HCT116 (cell line): ENCODE data around the gene ATP8A2. TPM values are rescaled to one million over a fixed set of nuclear protein-coding genes. Genes with fewer than 3 reads are reported as not detected.

Experiments used
- ATAC-seq: fragments of 200-7000 bp; cut with Tn5 transposase; 2 replicates; pipeline ENCODE4 v1.9.1; 2020; ENCODE audit warnings: mild to moderate bottlenecking, moderate library complexity
- BruUV-seq: library from RNA; stranded (reverse); fragments of 400-500 nt; replicated peaks from 2 replicates; lab custom pipeline; 2021; lab: Mats Ljungman, UMichigan
- CTCF ChIA-PET: fragments of 300-600 bp; sonication (Branson Sonifier 250); formaldehyde crosslinking; loops from one replicate; lab custom pipeline; 2021; ENCODE audit warnings: antibody characterized with exemption; lab: Charles Lee
- POLR2A ChIA-PET: fragments of 300-600, 350-600 bp; sonication (Branson Sonifier 250); formaldehyde crosslinking; loops from one replicate; lab custom pipeline; 2021; ENCODE audit warnings: antibody characterized with exemption; lab: Charles Lee
- RAD21 ChIA-PET, 2 experiments: fragments of 300-600 bp; sonication (Branson Sonifier 250); formaldehyde crosslinking; loops; one replicate each; lab custom pipeline; 2023; ENCODE audit warnings: low total read pairs in 2 of 2; ENCODE audit not compliant: uncharacterized antibody in 2 of 2, unreplicated experiment in 2 of 2, low non-redundant PET in 1 of 2; lab: Charles Lee
- DNase-seq: peaks from one replicate; pipeline ENCODE4 v3.0.0-alpha.2; 2010; ENCODE audit warnings: low read depth, low spot score
- H2AFZ ChIP-seq: fragments of 200-600 bp; shearing (Covaris generic), sonication (generic); 2 replicates; pipeline ENCODE4 v1.6.1; 2017; ENCODE audit warnings: low read depth, mixed run types, mixed read lengths, antibody characterized with exemption, low read length; ENCODE audit not compliant: poor library complexity, severe bottlenecking
- H3K27ac ChIP-seq: 2 replicates; pipeline ENCODE4 v1.5.1; 2012; ENCODE audit warnings: low read depth, low read length
- H3K27me3 ChIP-seq: fragments of 200-600 bp; sonication (generic); 2 replicates; pipeline ENCODE4 v1.6.1; 2016; ENCODE audit warnings: mixed run types, low read length, mixed read lengths; ENCODE audit not compliant: insufficient read depth
- H3K36me3 ChIP-seq, 2 experiments: fragments of 200-500 bp in 1 of 2; fragments of 200-600 bp in 1 of 2; sonication (Bioruptor generic) in 1 of 2; sonication (generic) in 1 of 2; 2 replicates each; pipeline versions ENCODE4 v1.5.1 to v1.6.1; 2014 to 2016; ENCODE audit warnings: low read length in 2 of 2, inconsistent platforms in 1 of 2, mixed read lengths in 1 of 2, mixed run types in 1 of 2; ENCODE audit not compliant: insufficient read depth in 2 of 2, control insufficient read depth in 1 of 2
- H3K4me1 ChIP-seq, 2 experiments: fragments of 200-600 bp in 1 of 2; sonication (generic) in 1 of 2; 2 replicates each; pipeline versions ENCODE4 v1.5.1 to v1.6.1; 2012 to 2017; ENCODE audit warnings: low read length in 2 of 2, inconsistent platforms in 1 of 2, mild to moderate bottlenecking in 1 of 2, mixed read lengths in 1 of 2, mixed run types in 1 of 2, moderate library complexity in 1 of 2; ENCODE audit not compliant: insufficient read depth in 2 of 2, control insufficient read depth in 1 of 2
- H3K4me2 ChIP-seq: fragments of 200-600 bp; sonication (generic); 2 replicates; pipeline ENCODE4 v1.6.1; 2017; ENCODE audit warnings: mixed run types, low read length, mixed read lengths
- H3K4me3 ChIP-seq, 2 experiments: fragments of 200-600 bp in 1 of 2; sonication (generic) in 1 of 2; replicated peaks in 1 of 2; 2 replicates each; pipeline ENCODE4 v1.5.1; 2011 to 2016; ENCODE audit warnings: low read length in 2 of 2, control low read depth in 1 of 2, low read depth in 1 of 2, mild to moderate bottlenecking in 1 of 2, mixed read lengths in 1 of 2, mixed run types in 1 of 2
- H3K79me2 ChIP-seq: fragments of 200-600 bp; sonication (generic); 2 replicates; pipeline ENCODE4 v1.6.1; 2017; ENCODE audit warnings: mild to moderate bottlenecking, mixed run types, low read length, moderate library complexity, mixed read lengths; ENCODE audit not compliant: insufficient read depth
- H3K9ac ChIP-seq: fragments of 200-600 bp; sonication (generic); 2 replicates; pipeline ENCODE4 v1.6.1; 2016; ENCODE audit warnings: low read length, mixed read lengths
- H3K9me2 ChIP-seq: fragments of 200-600 bp; sonication (generic), shearing (Covaris generic); 2 replicates; pipeline ENCODE4 v1.6.1; 2017; ENCODE audit warnings: mixed run types, mild to moderate bottlenecking, moderate library complexity; ENCODE audit not compliant: insufficient read depth
- H3K9me3 ChIP-seq, 2 experiments: fragments of 200-500 bp in 1 of 2; fragments of 200-600 bp in 1 of 2; sonication (Bioruptor generic) in 1 of 2; sonication (generic) in 1 of 2; 2 replicates each; pipeline ENCODE4 v1.6.1; 2014 to 2017; ENCODE audit warnings: low read length in 2 of 2, mixed read lengths in 2 of 2, inconsistent platforms in 1 of 2, low read depth in 1 of 2, mild to moderate bottlenecking in 1 of 2, mixed run types in 1 of 2, moderate library complexity in 1 of 2; ENCODE audit not compliant: control insufficient read depth in 1 of 2, insufficient read depth in 1 of 2
- H4K20me1 ChIP-seq: fragments of 200-600 bp; sonication (generic), shearing (Covaris generic); 2 replicates; pipeline ENCODE4 v1.6.1; 2017; ENCODE audit warnings: mixed run types, mild to moderate bottlenecking, moderate library complexity; ENCODE audit not compliant: insufficient read depth
- CBX3 ChIP-seq: IDR thresholded peaks from 2 replicates; pipeline ENCODE4 v1.6.1; 2012; ENCODE audit warnings: low read depth
- ELF1 ChIP-seq: IDR thresholded peaks from 2 replicates; pipeline ENCODE4 v1.6.1; 2012; ENCODE audit warnings: low read depth, borderline replicate concordance
- POLR2A ChIP-seq: IDR thresholded peaks from 2 replicates; pipeline ENCODE4 v1.7.0; 2011; ENCODE audit warnings: borderline replicate concordance; ENCODE audit not compliant: insufficient read depth, insufficient read length; ENCODE audit errors: extremely low read depth
- SP1 ChIP-seq: IDR thresholded peaks from 2 replicates; pipeline ENCODE4 v1.6.1; 2012; ENCODE audit warnings: low read depth
- SRF ChIP-seq: IDR thresholded peaks from 2 replicates; pipeline ENCODE4 v1.6.1; 2012; ENCODE audit warnings: low read depth
- TCF7L2 ChIP-seq: IDR thresholded peaks from 2 replicates; pipeline ENCODE4 v1.7.0; 2011; ENCODE audit warnings: borderline replicate concordance, inconsistent platforms; ENCODE audit not compliant: insufficient read depth, insufficient read length; ENCODE audit errors: extremely low read depth
- ZFX ChIP-seq: fragments of 450-650 bp; IDR thresholded peaks from 2 replicates; pipeline ENCODE4 v1.6.1; 2017
- ZNF274 ChIP-seq: fragments of 200-500 bp; sonication (Bioruptor generic); IDR thresholded peaks from 2 replicates; pipeline ENCODE4 v1.6.1; 2014; ENCODE audit warnings: mild to moderate bottlenecking, low read depth, low read length, inconsistent platforms
- intact Hi-C: fragments of 100-400 bp; cut with micrococcal nuclease; formaldehyde crosslinking; loops from 2 replicates; pipeline ENCODE4 v1.10.0; 2022
- total RNA-seq: library from RNA; stranded (reverse); gene quantifications from one replicate; pipeline ENCODE4 v1.2.1, GENCODE V29; 2021; ENCODE audit not compliant: unreplicated experiment
- TF ChIP-seq, protein P1 (sequence below): IDR thresholded peaks from 2 replicates; pipeline ENCODE4 v1.6.1; 2012
- TF ChIP-seq, protein P2 (sequence below): IDR thresholded peaks from 2 replicates; pipeline ENCODE4 v1.6.1; 2012
- TF ChIP-seq, protein P3 (sequence below), 3 experiments: fragments of 200-600 bp in 1 of 3; sonication (generic) in 1 of 3; IDR thresholded peaks in 2 of 3; conservative IDR thresholded peaks in 1 of 3; 2 replicates each; pipeline ENCODE4 v1.5.1; 2012 to 2017; ENCODE audit warnings: low read depth in 2 of 3, low read length in 2 of 3, antibody characterized with exemption in 1 of 3, borderline replicate concordance in 1 of 3, control low read depth in 1 of 3, mild to moderate bottlenecking in 1 of 3, mixed read lengths in 1 of 3, mixed run types in 1 of 3, moderate library complexity in 1 of 3; ENCODE audit not compliant: insufficient read depth in 1 of 3
- TF ChIP-seq, protein P4 (sequence below): IDR thresholded peaks from 2 replicates; pipeline ENCODE4 v1.6.1; 2011; ENCODE audit warnings: mild to moderate bottlenecking, low read length, moderate library complexity; ENCODE audit not compliant: insufficient replicate concordance; ENCODE audit errors: extremely low read depth
- TF ChIP-seq, protein P5 (sequence below): IDR thresholded peaks from 2 replicates; pipeline ENCODE4 v1.6.1; 2012; ENCODE audit warnings: low read depth

The ATP8A2 gene
- total RNA-seq, 1 experiment from 2014 or later = not detected

DNA sequence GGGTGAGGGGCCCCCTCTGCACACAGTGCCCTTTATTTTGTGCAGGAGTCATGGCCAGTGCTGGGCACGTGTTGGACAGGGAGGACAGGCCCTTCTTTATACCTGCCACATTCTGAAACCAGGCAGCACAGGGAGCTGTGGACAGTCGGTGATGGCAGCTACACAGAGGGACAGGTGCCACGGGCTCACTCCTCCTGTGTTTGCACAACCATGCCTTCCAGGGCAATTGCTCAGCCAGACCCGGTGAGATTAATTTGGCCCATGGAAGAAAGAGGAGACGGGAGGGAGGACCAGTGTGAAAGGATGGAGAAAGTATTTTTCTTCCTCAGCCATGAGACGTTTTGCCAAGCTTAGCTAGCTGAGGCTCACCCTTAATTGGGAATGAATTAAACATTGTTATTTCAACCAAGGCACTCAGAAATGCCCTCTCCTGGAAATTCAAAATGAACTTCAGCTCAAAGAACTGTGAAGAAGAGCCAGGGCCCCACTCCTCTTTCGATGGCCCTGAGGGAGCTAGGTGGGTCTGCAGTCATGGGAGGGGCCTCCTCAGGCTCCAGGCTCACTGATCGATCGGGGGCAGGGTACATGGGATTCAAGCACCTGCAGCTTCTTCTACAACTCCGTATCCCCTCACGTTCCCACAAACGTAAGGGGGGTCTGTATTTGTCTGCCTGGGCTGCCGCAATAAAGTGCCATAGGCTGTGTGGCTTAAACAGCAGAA lies 638.9 kb downstream of the ATP8A2 start:
- Histone ChIP-seq H3K4me2 (no peak overlapping the region), H3K79me2 (no peaks in the 10 kb centered on the region), H3K4me3 (no peak overlapping the region), H3K36me3 (no peaks in the 10 kb centered on the region), H4K20me1 (no peaks in the 10 kb centered on the region), H3K9me2 (no peaks in the 10 kb centered on the region), H3K9me3 (no peaks in the 10 kb centered on the region), H3K4me1 (no peaks in the 10 kb centered on the region), H3K9ac (no peak overlapping the region), H3K27ac (no peak overlapping the region), H3K27me3 (peaks cover 18% of the 10 kb centered on the region), H2AFZ (no peak overlapping the region)
- no peak for ATAC-seq
- CTCF ChIA-PET = no interaction called here
- RAD21 ChIA-PET = no interaction called here
- no TSS peak for BruUV-seq
- TF ChIP-seq, protein P1, sequence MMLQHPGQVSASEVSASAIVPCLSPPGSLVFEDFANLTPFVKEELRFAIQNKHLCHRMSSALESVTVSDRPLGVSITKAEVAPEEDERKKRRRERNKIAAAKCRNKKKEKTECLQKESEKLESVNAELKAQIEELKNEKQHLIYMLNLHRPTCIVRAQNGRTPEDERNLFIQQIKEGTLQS = no peak
- TF ChIP-seq ZNF274 = no peak
- no peak for TF ChIP-seq SRF
- TF ChIP-seq ELF1 = no peak
- TF ChIP-seq POLR2A = no peak
- TF ChIP-seq, protein P2, sequence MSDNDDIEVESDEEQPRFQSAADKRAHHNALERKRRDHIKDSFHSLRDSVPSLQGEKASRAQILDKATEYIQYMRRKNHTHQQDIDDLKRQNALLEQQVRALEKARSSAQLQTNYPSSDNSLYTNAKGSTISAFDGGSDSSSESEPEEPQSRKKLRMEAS = no peak
- TF ChIP-seq, protein P3, sequence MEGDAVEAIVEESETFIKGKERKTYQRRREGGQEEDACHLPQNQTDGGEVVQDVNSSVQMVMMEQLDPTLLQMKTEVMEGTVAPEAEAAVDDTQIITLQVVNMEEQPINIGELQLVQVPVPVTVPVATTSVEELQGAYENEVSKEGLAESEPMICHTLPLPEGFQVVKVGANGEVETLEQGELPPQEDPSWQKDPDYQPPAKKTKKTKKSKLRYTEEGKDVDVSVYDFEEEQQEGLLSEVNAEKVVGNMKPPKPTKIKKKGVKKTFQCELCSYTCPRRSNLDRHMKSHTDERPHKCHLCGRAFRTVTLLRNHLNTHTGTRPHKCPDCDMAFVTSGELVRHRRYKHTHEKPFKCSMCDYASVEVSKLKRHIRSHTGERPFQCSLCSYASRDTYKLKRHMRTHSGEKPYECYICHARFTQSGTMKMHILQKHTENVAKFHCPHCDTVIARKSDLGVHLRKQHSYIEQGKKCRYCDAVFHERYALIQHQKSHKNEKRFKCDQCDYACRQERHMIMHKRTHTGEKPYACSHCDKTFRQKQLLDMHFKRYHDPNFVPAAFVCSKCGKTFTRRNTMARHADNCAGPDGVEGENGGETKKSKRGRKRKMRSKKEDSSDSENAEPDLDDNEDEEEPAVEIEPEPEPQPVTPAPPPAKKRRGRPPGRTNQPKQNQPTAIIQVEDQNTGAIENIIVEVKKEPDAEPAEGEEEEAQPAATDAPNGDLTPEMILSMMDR (IDR thresholded peaks at IDR 0.05 in 2 of 3, conservative IDR thresholded peaks at IDR 0.05 in 1 of 3; ENCODE audit: borderline replicate concordance in 1 of 3, insufficient read depth in 1 of 3, low read depth in 2 of 3, low read length in 2 of 3) = no peak
- no peak for TF ChIP-seq CBX3
- no peak for TF ChIP-seq TCF7L2
- TF ChIP-seq, protein P4, sequence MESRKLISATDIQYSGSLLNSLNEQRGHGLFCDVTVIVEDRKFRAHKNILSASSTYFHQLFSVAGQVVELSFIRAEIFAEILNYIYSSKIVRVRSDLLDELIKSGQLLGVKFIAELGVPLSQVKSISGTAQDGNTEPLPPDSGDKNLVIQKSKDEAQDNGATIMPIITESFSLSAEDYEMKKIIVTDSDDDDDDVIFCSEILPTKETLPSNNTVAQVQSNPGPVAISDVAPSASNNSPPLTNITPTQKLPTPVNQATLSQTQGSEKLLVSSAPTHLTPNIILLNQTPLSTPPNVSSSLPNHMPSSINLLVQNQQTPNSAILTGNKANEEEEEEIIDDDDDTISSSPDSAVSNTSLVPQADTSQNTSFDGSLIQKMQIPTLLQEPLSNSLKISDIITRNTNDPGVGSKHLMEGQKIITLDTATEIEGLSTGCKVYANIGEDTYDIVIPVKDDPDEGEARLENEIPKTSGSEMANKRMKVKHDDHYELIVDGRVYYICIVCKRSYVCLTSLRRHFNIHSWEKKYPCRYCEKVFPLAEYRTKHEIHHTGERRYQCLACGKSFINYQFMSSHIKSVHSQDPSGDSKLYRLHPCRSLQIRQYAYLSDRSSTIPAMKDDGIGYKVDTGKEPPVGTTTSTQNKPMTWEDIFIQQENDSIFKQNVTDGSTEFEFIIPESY = no peak
- TF ChIP-seq ZFX = no peak
- no peak for TF ChIP-seq SP1
- TF ChIP-seq, protein P5, sequence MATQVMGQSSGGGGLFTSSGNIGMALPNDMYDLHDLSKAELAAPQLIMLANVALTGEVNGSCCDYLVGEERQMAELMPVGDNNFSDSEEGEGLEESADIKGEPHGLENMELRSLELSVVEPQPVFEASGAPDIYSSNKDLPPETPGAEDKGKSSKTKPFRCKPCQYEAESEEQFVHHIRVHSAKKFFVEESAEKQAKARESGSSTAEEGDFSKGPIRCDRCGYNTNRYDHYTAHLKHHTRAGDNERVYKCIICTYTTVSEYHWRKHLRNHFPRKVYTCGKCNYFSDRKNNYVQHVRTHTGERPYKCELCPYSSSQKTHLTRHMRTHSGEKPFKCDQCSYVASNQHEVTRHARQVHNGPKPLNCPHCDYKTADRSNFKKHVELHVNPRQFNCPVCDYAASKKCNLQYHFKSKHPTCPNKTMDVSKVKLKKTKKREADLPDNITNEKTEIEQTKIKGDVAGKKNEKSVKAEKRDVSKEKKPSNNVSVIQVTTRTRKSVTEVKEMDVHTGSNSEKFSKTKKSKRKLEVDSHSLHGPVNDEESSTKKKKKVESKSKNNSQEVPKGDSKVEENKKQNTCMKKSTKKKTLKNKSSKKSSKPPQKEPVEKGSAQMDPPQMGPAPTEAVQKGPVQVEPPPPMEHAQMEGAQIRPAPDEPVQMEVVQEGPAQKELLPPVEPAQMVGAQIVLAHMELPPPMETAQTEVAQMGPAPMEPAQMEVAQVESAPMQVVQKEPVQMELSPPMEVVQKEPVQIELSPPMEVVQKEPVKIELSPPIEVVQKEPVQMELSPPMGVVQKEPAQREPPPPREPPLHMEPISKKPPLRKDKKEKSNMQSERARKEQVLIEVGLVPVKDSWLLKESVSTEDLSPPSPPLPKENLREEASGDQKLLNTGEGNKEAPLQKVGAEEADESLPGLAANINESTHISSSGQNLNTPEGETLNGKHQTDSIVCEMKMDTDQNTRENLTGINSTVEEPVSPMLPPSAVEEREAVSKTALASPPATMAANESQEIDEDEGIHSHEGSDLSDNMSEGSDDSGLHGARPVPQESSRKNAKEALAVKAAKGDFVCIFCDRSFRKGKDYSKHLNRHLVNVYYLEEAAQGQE = no peak
- POLR2A ChIA-PET = no interaction called here
- no peak for DNase-seq
- intact Hi-C loops = no loop called here
